Activated T-cell treated with anti-CD3 and anti-CD28 coated beads, Interleukin-2, amount 50 U/mL, for 4 hours (primary cell): ENCODE results near the gene USP40. TPM values are rescaled to one million over a fixed set of nuclear protein-coding genes. Genes with fewer than 3 reads are reported as not detected.

Experiments used
- ATAC-seq, 2 donors: fragments of 200-7000 bp; cut with Tn5 transposase; one replicate each; pipeline ENCODE4 v1.10.0; 2021
- DNase-seq: peaks from one replicate; pipeline ENCODE4 v3.0.0-alpha.2; 2020
- H3K27me3 Mint-ChIP-seq: one replicate; pipeline ENCODE4 v1.8.0; 2021; ENCODE audit warnings: low read depth, mixed read lengths
- H3K36me3 Mint-ChIP-seq: one replicate; pipeline ENCODE4 v1.8.0; 2022; ENCODE audit warnings: mixed read lengths; ENCODE audit not compliant: insufficient read depth
- H3K4me1 Mint-ChIP-seq: one replicate; pipeline ENCODE4 v1.8.0; 2021; ENCODE audit warnings: low read depth, mixed read lengths
- H3K4me3 Mint-ChIP-seq: one replicate; pipeline ENCODE4 v1.8.0; 2021; ENCODE audit warnings: mild to moderate bottlenecking, moderate library complexity, mixed read lengths
- H3K9me3 Mint-ChIP-seq: one replicate; pipeline ENCODE4 v1.8.0; 2021; ENCODE audit warnings: mixed read lengths
- total RNA-seq, 3 donors: library from RNA; stranded (reverse); gene quantifications; one replicate each; pipeline ENCODE4 v1.2.1, GENCODE V29; 2021

Gene USP40
- total RNA-seq, 3 donors from 2014 or later: 10.8 to 12.5 (median 11.5) TPM

DNA sequence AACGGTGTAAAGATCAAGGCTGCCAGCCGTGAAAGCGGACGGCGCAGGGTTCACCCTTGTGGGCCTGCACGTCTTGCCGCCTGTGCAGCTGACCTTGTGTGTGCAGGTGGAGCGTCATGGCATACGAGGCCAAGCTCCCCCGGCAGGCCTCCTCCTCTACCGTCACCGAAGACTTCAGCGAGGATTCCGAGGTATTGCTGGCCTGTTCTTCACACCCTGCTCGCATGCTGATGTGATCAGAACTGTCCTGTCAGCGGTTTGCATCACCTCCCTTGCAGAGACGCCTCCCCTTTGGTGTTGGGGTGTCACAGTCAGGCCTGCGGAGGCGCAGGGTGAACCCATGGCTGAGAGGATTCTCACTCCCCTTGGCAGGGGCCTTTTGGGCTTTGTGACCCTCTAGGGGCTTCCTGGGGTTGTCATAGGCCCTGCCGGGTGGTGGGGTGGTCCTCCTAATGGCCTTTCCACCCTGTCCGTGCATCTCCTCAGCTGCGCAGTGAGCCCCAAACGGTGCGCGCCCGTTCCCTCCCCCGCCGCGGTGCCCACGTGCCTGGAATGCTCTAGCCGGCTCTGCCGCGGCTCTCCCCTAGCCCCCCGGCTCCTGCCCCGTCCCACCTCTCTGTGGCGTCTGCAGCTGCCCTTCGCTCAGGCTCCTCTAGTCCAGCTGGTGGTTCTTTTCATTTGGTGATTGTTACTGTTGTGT, 119.8 kb downstream of the USP40 start:
- no peak for ATAC-seq
- Mint-ChIP-seq H3K9me3 (no peaks in the 10 kb centered on the region), H3K4me3 (no peak overlapping the region), H3K36me3 (peaks cover 25% of the 10 kb centered on the region), H3K4me1 (peaks cover 11% of the 10 kb centered on the region), H3K27me3 (no peaks in the 10 kb centered on the region)
- DNase-seq: no peak

DNA sequence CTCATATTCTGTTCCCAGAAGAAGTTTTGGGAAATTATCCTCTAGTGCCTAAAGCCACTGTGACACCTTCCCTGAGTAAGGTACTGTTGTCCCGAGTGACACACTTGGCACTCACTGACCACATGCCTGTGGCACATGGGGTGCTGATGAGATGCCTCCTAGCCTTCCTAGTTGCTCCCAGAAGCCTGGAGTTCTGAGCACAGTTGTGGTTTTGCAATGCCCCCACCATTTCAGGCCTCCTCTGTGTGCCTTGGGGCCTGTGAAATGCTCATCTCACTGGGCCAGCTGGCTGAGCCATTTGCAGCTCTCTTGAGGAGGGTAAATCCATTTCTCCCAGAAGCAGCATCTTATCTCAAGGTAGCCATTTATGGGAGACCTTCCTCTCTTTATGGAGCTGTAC, 120.5 kb downstream of the USP40 start:
- Mint-ChIP-seq H3K36me3 (peaks cover 25% of the 10 kb centered on the region), H3K4me1 (peaks cover 12% of the 10 kb centered on the region), H3K9me3 (no peaks in the 10 kb centered on the region), H3K27me3 (no peaks in the 10 kb centered on the region), H3K4me3 (no peak overlapping the region)
- DNase-seq (no peak), ATAC-seq (no peak)

DNA sequence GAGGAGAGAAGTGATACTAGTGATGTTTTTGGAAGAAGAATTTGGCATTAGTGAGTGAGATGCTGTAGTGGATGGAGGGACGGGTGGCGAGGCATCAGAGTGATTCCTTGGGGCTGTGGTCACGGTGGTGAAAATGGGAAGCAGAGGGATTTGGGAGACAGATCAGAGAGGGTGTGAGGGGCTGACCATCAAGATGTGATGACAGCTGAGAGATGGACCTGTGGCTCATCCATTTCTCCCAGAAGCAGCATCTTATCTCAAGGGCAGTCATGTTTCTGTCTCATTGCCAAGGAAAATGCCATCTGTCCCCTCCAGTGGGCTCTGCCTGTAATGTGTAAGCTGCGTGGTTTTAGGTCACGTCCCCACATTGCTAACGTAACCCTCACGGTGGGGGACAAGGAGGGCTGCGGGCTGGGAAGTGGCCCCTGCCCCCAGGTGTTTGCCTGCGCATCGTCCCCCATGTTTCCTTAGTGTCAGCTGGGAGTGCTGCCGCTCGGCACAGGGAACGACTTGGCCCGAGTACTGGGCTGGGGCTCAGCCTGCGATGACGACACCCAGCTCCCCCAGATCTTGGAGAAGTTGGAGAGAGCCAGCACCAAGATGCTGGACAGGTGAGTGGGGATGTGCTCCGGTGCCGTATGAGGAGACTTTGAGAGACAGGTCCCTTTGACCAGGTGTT, 121.3 kb downstream of the USP40 start:
- H3K9me3 Mint-ChIP-seq: no peaks in the 10 kb centered on the region
- peaks cover 16% of the 10 kb centered on the region for H3K4me1 Mint-ChIP-seq
- DNase-seq: no peak
- no peak overlapping the region for H3K4me3 Mint-ChIP-seq
- no peaks in the 10 kb centered on the region for H3K27me3 Mint-ChIP-seq
- H3K36me3 Mint-ChIP-seq: peaks cover 25% of the 10 kb centered on the region
- no peak for ATAC-seq

DNA sequence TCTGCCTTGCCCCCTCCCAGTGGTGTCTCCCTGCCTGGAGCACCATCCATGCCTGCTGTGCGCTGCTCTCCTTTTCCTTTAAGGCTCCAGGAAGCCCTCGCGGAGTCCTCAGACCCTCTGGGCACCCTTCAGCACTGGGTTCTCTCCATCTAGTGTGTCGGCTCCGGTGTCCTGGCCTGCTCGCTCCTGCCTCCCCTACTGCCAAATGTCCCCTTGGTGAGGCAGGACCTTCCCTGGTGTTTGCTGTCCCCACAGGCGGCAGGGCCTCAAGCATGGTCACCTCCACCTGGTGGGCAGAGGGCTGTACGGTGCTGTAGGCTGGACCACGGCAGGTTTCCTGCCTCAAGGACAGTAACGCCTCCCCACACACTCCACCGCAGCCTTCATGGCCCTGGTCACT, 122.1 kb downstream of the USP40 start:
- peaks cover 16% of the 10 kb centered on the region for H3K4me1 Mint-ChIP-seq

DNA sequence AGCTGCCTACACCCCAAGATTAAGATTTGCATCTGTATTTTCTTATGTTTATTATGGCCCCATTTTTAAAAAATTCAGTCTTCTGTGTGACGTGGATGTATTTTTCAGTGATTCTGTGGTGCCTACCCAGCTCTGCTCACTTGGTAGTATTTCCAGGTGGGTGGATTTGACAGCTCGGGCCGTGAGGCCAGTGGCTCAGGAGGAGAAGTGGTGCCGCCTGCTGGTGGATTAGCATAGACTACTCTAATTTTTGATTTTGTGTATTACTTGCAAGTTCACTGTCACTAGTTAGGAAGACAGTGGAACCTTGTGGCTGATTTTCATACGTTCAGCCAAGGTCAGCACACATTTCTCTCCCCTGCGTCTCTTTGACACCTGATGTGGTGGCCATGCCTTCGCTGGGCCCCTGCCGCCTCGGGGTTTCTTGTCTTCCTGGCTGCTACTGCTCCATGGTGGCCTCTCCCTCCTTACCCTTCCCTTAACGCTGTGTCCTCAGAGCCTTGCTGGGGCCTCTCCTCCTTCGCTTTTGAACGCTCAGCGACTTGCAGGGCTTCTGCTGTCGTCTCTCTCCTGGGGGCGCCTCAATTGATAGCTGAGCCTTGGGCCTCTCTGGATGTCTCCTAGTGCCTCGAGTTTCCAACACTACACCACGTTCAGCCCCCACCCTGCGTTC, 122.9 kb downstream of the USP40 start:
- DNase-seq: peak; percentile 82
- H3K36me3 Mint-ChIP-seq: peaks cover 33% of the 10 kb centered on the region
- H3K4me1 Mint-ChIP-seq: peaks cover 16% of the 10 kb centered on the region
- H3K9me3 Mint-ChIP-seq: no peaks in the 10 kb centered on the region
- ATAC-seq: peak; percentile 82 to 89
- H3K27me3 Mint-ChIP-seq: no peaks in the 10 kb centered on the region
- no peak overlapping the region for H3K4me3 Mint-ChIP-seq

More for the DNA sequence above, 122.1 kb downstream of the USP40 start:
- DNase-seq (no peak), ATAC-seq (no peak)
- H3K36me3 Mint-ChIP-seq: peaks cover 27% of the 10 kb centered on the region
- no peaks in the 10 kb centered on the region for H3K9me3 Mint-ChIP-seq
- H3K4me3 Mint-ChIP-seq: no peak overlapping the region
- H3K27me3 Mint-ChIP-seq: no peaks in the 10 kb centered on the region

DNA sequence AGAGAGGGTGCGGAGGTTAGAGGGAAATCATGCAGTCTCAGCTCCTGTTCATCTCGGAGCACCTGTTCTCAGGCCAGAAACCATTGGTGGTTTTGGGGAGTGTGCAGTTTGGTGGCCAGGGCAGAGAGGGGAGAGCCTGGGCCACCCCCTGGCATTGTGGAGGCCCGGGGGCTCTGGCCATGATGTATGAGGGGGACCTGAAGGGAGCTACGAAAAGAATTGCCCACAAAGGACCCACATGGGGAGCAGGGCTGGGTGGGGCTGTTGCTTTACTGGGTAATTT, 124.6 kb downstream of the USP40 start:
- peaks cover 30% of the 10 kb centered on the region for H3K36me3 Mint-ChIP-seq
- H3K4me3 Mint-ChIP-seq: no peak overlapping the region
- H3K4me1 Mint-ChIP-seq: peaks cover 16% of the 10 kb centered on the region
- no peaks in the 10 kb centered on the region for H3K27me3 Mint-ChIP-seq
- no peaks in the 10 kb centered on the region for H3K9me3 Mint-ChIP-seq
- ATAC-seq: no peak
- no peak for DNase-seq

DNA sequence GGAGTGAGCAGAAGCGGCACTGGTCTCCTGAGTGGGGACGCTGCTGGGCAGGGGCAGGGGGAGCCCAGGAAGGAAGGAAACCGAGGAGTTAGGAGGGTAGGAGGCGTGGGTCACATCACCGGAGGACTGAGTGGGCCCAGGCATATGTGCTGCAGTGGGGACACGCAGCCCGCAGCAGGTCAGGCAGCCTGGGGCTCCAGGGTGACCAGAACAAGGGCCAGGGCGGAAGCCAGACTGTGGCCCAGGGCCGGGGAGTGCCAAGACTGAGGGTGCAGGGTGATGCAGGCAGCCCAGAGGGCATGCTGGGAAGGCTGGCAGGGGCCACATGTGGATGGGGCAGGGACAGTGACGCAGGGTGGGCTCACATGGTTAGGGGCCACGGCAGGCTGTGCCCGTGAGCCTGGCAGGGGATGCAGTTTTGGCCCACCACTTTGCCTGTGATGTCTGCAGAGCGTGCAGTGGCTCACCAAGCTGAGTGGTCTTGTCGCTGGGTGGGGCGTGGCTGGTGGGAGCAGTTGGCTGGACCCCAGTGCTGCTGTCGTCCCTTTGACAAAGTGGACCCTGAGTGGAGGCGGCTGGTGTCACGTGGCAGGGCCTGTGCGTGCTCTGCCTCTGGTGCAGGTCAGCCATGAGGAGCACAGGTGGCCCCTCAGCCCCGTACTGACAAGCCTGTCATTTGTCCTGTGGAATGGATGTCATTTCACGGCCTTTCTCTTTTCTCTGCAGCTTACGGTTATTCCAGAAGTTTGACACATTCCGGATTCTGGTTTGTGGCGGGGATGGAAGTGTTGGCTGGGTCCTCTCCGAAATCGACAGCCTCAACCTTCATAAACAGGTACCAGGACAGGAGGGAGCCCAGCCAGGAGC, 125.2 kb downstream of the USP40 start:
- Mint-ChIP-seq H3K9me3 (no peaks in the 10 kb centered on the region), H3K36me3 (peaks cover 34% of the 10 kb centered on the region), H3K4me1 (peaks cover 16% of the 10 kb centered on the region), H3K27me3 (no peaks in the 10 kb centered on the region), H3K4me3 (no peak overlapping the region)
- DNase-seq (no peak), ATAC-seq (no peak)

DNA sequence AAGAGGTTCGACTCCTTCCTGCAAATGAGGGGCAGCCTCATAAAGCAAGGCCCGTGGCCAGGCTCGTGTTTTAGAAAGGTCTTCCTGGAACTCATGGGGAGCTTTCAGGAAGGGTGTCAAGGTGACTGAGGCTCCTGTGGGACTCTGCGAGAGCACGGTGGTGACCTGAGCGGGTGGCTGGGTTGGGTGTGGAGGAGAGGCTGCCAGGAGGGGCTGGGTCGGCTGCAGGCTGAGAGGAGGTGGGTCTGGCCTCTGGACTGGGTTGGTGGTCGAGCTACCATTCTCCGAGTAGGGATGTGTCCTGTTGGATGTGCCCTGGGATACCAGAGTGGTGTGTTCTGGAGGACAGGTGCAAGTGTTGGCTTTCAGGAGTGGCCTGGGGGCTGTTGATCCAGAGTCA, 125.9 kb downstream of the USP40 start:
- no peak for DNase-seq
- no peak overlapping the region for H3K4me3 Mint-ChIP-seq
- peaks cover 33% of the 10 kb centered on the region for H3K36me3 Mint-ChIP-seq
- ATAC-seq: no peak
- H3K9me3 Mint-ChIP-seq: no peaks in the 10 kb centered on the region
- peaks cover 16% of the 10 kb centered on the region for H3K4me1 Mint-ChIP-seq
- no peaks in the 10 kb centered on the region for H3K27me3 Mint-ChIP-seq

DNA sequence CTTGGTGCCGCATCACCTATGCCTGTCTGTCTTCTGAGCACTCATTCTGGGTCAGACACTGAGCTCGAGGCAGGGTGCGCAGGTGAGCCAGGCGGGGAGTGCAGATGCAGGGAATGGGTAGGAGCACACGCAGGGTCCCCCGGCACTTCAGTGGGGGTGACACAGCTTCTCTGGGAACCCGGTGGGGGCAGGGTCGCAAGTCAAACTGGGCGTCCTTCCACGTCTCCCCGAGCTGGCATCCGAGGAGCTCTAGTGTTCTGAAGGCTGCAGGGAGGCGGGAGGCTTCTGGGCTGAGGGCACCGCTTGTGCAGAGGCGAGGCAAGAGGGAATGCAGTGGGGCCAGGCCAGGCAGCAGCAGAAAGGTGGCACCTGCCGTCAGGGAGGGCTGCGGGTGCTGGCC, 126.3 kb downstream of the USP40 start:
- peaks cover 29% of the 10 kb centered on the region for H3K36me3 Mint-ChIP-seq
- no peak overlapping the region for H3K4me3 Mint-ChIP-seq
- no peak for ATAC-seq
- peaks cover 16% of the 10 kb centered on the region for H3K4me1 Mint-ChIP-seq
- DNase-seq: no peak
- H3K27me3 Mint-ChIP-seq: no peaks in the 10 kb centered on the region
- no peaks in the 10 kb centered on the region for H3K9me3 Mint-ChIP-seq

DNA sequence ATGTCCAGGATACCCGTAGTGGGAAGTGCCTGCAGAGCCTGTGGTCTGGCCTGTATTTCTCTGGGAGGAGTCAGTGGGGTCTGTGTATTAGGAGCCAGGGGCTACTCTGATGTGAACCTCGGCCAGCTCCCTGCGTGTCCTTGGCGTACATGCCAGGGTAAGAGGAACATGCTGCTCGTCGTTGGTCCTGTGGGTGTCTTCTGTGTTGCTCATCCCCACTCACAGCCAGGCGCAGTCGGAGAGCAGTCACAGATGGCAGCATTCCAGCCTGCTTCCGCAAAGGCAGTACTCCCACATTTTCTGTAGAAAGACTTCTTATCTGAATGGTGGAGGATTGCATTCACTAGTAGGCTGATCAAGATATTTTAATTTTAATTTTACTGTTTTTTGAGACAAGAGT, 127.4 kb downstream of the USP40 start:
- no peaks in the 10 kb centered on the region for H3K9me3 Mint-ChIP-seq
- H3K27me3 Mint-ChIP-seq: no peaks in the 10 kb centered on the region
- no peak for ATAC-seq
- no peak for DNase-seq
- no peak overlapping the region for H3K4me3 Mint-ChIP-seq
- H3K4me1 Mint-ChIP-seq: peaks cover 19% of the 10 kb centered on the region
- peaks cover 30% of the 10 kb centered on the region for H3K36me3 Mint-ChIP-seq

DNA sequence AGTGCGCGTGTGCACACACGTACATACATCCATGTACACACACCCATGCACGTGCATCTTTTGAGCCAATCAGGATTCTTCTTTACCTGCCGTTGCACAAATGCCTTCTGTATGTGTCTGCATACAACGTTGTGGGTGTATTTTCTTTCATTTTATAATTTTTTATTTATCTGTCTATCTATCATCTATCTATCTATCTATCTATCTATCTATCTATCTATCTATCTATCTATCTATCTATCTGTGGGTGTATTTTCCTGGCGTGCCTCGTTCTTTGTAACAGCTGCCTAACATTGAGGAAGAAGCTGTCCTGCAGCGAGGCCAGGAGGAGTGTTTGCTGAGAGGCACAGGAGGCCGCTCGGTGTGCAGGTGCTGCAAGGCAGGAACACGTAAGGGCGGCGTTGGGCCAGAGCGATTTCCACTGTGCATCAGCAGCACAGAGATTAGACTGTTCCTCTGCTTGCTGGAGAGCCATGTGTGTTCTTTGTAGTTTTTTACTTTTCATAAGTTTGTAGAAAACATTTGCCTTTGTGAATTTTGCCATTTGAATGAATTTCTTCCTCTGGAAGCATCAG, 127.9 kb downstream of the USP40 start:
- no peaks in the 10 kb centered on the region for H3K9me3 Mint-ChIP-seq
- peaks cover 21% of the 10 kb centered on the region for H3K4me1 Mint-ChIP-seq
- H3K27me3 Mint-ChIP-seq: no peaks in the 10 kb centered on the region
- no peak overlapping the region for H3K4me3 Mint-ChIP-seq
- DNase-seq (no peak), ATAC-seq (no peak)
- H3K36me3 Mint-ChIP-seq: peaks cover 30% of the 10 kb centered on the region

DNA sequence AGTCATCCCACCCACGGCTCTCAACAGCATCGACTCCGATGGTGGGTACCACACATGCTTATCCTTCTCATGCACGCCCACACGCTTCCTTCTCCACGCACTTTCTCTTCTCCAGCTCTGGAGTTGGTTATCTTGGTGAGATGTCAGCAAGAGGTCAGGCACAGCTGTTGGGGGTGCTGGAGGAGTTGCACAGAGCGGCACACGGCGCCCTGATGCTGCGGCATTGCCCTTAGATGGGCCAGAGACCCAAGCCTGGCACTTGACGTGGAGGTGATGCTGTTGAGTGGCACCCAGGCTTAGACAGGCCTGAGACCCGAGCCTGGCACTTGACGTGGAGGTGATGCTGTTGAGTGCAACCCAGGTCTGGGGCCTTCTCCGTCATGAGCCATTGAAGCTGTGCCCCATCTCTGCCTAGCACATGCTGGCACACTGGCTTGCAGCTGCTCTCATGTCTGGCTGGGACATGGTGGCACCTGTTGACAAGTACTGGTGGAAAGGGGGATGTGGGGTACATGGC, 129.1 kb downstream of the USP40 start:
- Mint-ChIP-seq H3K4me3 (no peak overlapping the region), H3K36me3 (peaks cover 26% of the 10 kb centered on the region), H3K27me3 (no peaks in the 10 kb centered on the region), H3K4me1 (peaks cover 16% of the 10 kb centered on the region), H3K9me3 (no peaks in the 10 kb centered on the region)
- ATAC-seq: no peak
- DNase-seq: no peak

DNA sequence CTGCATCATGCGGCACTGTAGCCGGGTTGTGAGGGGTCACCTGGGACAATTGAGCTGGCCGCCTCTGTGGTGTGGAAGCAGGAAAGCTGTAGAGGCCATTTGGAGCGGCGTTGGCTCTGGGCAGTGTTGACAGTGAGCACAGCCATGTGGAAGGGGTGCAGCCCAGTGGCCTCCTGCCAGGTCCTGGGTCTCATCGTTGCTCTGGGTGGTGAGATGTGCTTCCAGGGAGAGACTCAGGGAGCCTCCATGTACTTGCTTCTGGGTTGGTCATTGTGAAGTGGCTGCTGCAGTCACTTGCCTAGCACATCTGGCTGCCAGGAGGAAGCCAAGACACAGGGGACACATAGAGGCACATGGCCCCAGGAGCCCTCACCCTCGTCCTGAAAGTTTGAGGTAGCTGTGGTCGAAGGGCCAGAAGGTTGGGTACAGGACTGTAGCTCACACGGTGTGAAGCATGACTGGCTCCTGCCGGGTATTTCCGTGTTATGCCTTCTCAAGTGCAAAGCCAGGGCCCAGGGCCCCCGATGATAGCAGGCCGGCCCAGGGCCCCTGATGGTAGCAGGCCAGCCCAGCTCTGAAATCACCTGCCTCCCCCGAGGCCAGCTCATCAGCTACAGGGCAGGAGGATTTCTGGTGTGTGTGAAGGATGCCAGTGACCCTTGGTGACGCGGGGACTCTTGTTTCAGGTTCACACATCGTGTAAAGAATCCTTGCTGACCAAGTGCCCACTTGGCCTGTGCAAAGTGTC, 129.7 kb downstream of the USP40 start:
- ATAC-seq (no peak), DNase-seq (no peak)
- H3K27me3 Mint-ChIP-seq: no peaks in the 10 kb centered on the region
- no peaks in the 10 kb centered on the region for H3K9me3 Mint-ChIP-seq
- peaks cover 26% of the 10 kb centered on the region for H3K36me3 Mint-ChIP-seq
- H3K4me1 Mint-ChIP-seq: peaks cover 14% of the 10 kb centered on the region
- H3K4me3 Mint-ChIP-seq: no peak overlapping the region
